Stimulated activated CD8-positive, alpha-beta memory T cell treated with anti-CD3 and anti-CD28 coated beads, Interleukin-12 subunit alpha, Interleukin-12 subunit beta, amount 100 ng/mL, for 24 hours (primary cell): Measurements from ENCODE around the gene MRM2.

ENCODE experiments used
- DNase-seq: peaks from one replicate; pipeline ENCODE4 v3.0.0-alpha.2; 2020; ENCODE audit errors: extremely low read depth

MRM2 gene

GRCh38 chr7:2185715-2186114 is 56.3 kb downstream of the MRM2 start:
- no peak for DNase-seq
